ENCODE data around the gene OR7A10. TPM values are rescaled to one million over a fixed set of nuclear protein-coding genes. Genes with fewer than 3 reads are reported as not detected.
"Not testable (repeated sequence)": the region's sequence is repeated elsewhere in the genome, so short reads cannot be mapped to it uniquely, and the experiment has no call there.

OR7A10 gene
- total RNA-seq, 1 donor from 2014 or later, result not detected

DNA sequence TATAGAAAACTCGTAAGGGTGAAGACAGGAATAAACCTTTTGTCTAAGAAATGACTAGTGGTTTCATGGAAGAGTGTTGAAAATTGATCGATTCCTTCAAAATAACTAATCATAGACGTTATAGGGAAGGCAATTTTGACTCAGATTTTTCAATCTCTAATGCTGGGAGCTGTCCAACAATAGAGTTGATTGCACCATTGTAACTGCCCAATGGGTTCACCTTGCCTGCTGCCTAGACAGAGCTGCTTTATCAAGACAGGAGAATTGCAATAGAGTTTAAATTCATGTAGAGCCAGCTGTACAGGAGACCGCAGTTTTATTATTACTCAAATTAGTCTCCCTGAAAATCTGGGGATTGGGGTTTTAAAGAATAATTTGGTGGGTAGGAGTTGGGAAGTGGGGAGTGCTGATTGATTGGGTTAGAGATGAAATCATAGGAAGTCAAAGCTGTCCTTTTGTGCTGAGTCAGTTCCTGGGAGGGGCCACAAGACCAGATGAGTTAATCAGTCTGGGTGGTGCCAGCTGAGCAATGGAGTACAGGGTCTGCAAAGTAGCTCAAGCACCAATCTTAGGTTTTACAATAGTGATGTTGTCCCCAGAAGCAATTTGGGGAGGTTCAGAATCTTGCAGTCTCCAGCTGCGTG lies 53.5 kb downstream of the OR7A10 start:
- no peak for DNase-seq

GRCh38 chr19:14792250-14792649 lies 56.5 kb downstream of the OR7A10 start:
- not testable (repeated sequence) for DNase-seq

Small RNAs within 50 kb of the gene (small RNA-seq; reads per million reads assigned to genes)
- not detected for gene AC005255.1 (ENCODE audit: low replicate concordance)
- gene OR7A18P (ENCODE audit: low replicate concordance), result not detected

Other genes with a start within 250 kb of the OR7A10 start
- 1.2 TPM for gene ADGRE3, start 174.1 kb downstream of the OR7A10 start, total RNA-seq
- gene ZNF333, start 158.9 kb downstream of the OR7A10 start, total RNA-seq, result 17.0 TPM
- gene ADGRE2, start 70.4 kb downstream of the OR7A10 start, total RNA-seq, result 1.8 TPM
- gene OR7A5, start 13.7 kb downstream of the OR7A10 start, total RNA-seq, result not detected
- gene OR7C1, start 13.7 kb downstream of the OR7A10 start, total RNA-seq, result 0.20 TPM
- gene OR7A17, start 37.2 kb upstream of the OR7A10 start, total RNA-seq, result not detected
- not detected for gene OR7C2, start 92.6 kb upstream of the OR7A10 start, total RNA-seq
- gene SLC1A6, start 130.9 kb upstream of the OR7A10 start, total RNA-seq, result 11.4 TPM
- gene CASP14, start 200.6 kb upstream of the OR7A10 start, total RNA-seq, result 29.3 TPM
- gene OR1I1, start 233.3 kb upstream of the OR7A10 start, total RNA-seq, result not detected

Data from skin of body (tissue), 3 donors.